ENCODE measurements around the gene AGBL3.

DNA sequence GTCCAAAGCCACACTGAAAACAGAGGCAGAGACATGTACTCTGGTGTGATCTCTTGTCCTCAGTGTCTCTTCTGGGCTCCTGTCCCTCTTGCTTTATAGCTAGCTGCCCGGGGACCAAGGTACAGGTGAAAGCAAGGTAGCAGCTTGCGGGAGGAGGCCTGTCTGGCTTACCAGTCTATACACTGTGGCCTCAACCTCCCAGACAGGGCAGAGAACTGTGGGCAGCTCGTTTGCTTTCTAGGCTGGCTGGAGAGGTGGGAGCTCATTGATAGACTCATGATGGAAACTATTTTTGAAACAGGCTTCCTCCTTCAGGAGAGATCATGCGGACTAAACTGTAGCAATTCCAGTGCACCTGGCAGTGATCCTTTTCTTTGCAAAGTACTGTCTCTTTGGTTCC lies 179.6 kb downstream of the AGBL3 start:
- TF ChIP-seq, protein P1, sequence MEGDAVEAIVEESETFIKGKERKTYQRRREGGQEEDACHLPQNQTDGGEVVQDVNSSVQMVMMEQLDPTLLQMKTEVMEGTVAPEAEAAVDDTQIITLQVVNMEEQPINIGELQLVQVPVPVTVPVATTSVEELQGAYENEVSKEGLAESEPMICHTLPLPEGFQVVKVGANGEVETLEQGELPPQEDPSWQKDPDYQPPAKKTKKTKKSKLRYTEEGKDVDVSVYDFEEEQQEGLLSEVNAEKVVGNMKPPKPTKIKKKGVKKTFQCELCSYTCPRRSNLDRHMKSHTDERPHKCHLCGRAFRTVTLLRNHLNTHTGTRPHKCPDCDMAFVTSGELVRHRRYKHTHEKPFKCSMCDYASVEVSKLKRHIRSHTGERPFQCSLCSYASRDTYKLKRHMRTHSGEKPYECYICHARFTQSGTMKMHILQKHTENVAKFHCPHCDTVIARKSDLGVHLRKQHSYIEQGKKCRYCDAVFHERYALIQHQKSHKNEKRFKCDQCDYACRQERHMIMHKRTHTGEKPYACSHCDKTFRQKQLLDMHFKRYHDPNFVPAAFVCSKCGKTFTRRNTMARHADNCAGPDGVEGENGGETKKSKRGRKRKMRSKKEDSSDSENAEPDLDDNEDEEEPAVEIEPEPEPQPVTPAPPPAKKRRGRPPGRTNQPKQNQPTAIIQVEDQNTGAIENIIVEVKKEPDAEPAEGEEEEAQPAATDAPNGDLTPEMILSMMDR (IDR thresholded peaks at IDR 0.05): no peak
- TF ChIP-seq POLR2A (IDR thresholded peaks at IDR 0.05): no peak
